SU-DHL-6 (cell line): ENCODE measurements around the gene SDK2.

Experiments used
- H2AFZ ChIP-seq: fragments of 200-600 bp; sonication (generic); 2 replicates; pipeline ENCODE4 v1.6.1; 2014; ENCODE audit warnings: low read depth, mild to moderate bottlenecking, moderate library complexity, mixed read lengths, antibody characterized with exemption, low read length; ENCODE audit not compliant: severe bottlenecking
- H3F3A ChIP-seq: fragments of 200-600 bp; shearing (Covaris generic); 2 replicates; pipeline ENCODE4 v1.6.0; 2016; ENCODE audit warnings: antibody characterized with exemption, mild to moderate bottlenecking; ENCODE audit not compliant: insufficient read depth
- H3K27ac ChIP-seq: fragments of 200-600 bp; sonication (generic); 2 replicates; pipeline ENCODE4 v1.5.1; 2016; ENCODE audit warnings: low read depth, mild to moderate bottlenecking, low read length, moderate library complexity, mixed read lengths
- H3K27me3 ChIP-seq: fragments of 200-600 bp; sonication (generic), shearing (Covaris generic); 2 replicates; pipeline ENCODE4 v1.6.0; 2014; ENCODE audit warnings: mild to moderate bottlenecking, low read length
- H3K36me3 ChIP-seq: fragments of 200-600 bp; sonication (generic); 2 replicates; pipeline ENCODE4 v1.6.1; 2014; ENCODE audit warnings: mild to moderate bottlenecking, low read length, mixed read lengths
- H3K4me2 ChIP-seq: fragments of 300-600, 200-600 bp; shearing (Covaris generic), sonication (generic); 2 replicates; pipeline ENCODE4 v1.6.0; 2014; ENCODE audit warnings: low read length, low read depth, mild to moderate bottlenecking; ENCODE audit not compliant: poor library complexity, severe bottlenecking
- H3K4me3 ChIP-seq: fragments of 200-600 bp; sonication (generic); 2 replicates; pipeline ENCODE4 v1.5.1; 2014; ENCODE audit warnings: antibody characterized with exemption, low read length, mild to moderate bottlenecking, mixed read lengths; ENCODE audit not compliant: insufficient read depth, poor library complexity, severe bottlenecking
- H3K79me2 ChIP-seq: fragments of 200-600 bp; sonication (generic); 2 replicates; pipeline ENCODE4 v1.6.1; 2014; ENCODE audit warnings: mild to moderate bottlenecking, low read length, moderate library complexity; ENCODE audit not compliant: insufficient read depth
- H3K9ac ChIP-seq: fragments of 200-600 bp; sonication (generic); 2 replicates; pipeline ENCODE4 v1.7.0; 2014; ENCODE audit warnings: mild to moderate bottlenecking, low read length
- H3K9me2 ChIP-seq: fragments of 200-600 bp; sonication (generic); replicated peaks from 2 replicates; pipeline ENCODE4 v1.6.1; 2014; ENCODE audit warnings: low read length; ENCODE audit not compliant: insufficient read depth
- H3K9me3 ChIP-seq: fragments of 200-600 bp; sonication (generic); 2 replicates; pipeline ENCODE4 v1.6.1; 2014; ENCODE audit warnings: low read length, mixed read lengths; ENCODE audit not compliant: insufficient read depth
- H4K20me1 ChIP-seq: fragments of 200-600 bp; sonication (generic); 2 replicates; pipeline ENCODE4 v1.6.1; 2014; ENCODE audit warnings: low read depth, mild to moderate bottlenecking, antibody characterized with exemption, low read length, moderate library complexity, mixed read lengths
- EZH2phosphoT487 ChIP-seq: fragments of 200-600 bp; sonication (generic), shearing (Covaris generic); conservative IDR thresholded peaks from 2 replicates; pipeline ENCODE4 v1.6.1; 2018; ENCODE audit warnings: mild to moderate bottlenecking, antibody characterized with exemption, low read length, moderate library complexity, mixed read lengths
- TF ChIP-seq, protein P1 (sequence below): fragments of 200-600 bp; sonication (generic); IDR thresholded peaks from one replicate; pipeline ENCODE4 v1.5.1; 2017; ENCODE audit warnings: antibody characterized with exemption, mild to moderate bottlenecking, low read length, moderate library complexity; ENCODE audit not compliant: insufficient read depth, poor library complexity, severe bottlenecking

Gene SDK2

GRCh38 chr17:73429440-73430164, 214.6 kb downstream of the SDK2 start:
- Histone ChIP-seq H3K9me3 (no peaks in the 10 kb centered on the region), H3K9me2 (no peaks in the 10 kb centered on the region), H3K27ac (no peak overlapping the region), H3K27me3 (no peaks in the 10 kb centered on the region), H3K36me3 (no peaks in the 10 kb centered on the region), H3K9ac (no peak overlapping the region), H3K79me2 (no peaks in the 10 kb centered on the region), H4K20me1 (no peaks in the 10 kb centered on the region), H3K4me2 (no peak overlapping the region), H3F3A (no peaks in the 10 kb centered on the region), H3K4me3 (no peak overlapping the region), H2AFZ (no peak overlapping the region)
- TF ChIP-seq EZH2phosphoT487: no peak
- TF ChIP-seq, protein P1, sequence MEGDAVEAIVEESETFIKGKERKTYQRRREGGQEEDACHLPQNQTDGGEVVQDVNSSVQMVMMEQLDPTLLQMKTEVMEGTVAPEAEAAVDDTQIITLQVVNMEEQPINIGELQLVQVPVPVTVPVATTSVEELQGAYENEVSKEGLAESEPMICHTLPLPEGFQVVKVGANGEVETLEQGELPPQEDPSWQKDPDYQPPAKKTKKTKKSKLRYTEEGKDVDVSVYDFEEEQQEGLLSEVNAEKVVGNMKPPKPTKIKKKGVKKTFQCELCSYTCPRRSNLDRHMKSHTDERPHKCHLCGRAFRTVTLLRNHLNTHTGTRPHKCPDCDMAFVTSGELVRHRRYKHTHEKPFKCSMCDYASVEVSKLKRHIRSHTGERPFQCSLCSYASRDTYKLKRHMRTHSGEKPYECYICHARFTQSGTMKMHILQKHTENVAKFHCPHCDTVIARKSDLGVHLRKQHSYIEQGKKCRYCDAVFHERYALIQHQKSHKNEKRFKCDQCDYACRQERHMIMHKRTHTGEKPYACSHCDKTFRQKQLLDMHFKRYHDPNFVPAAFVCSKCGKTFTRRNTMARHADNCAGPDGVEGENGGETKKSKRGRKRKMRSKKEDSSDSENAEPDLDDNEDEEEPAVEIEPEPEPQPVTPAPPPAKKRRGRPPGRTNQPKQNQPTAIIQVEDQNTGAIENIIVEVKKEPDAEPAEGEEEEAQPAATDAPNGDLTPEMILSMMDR: peak; percentile 88

DNA sequence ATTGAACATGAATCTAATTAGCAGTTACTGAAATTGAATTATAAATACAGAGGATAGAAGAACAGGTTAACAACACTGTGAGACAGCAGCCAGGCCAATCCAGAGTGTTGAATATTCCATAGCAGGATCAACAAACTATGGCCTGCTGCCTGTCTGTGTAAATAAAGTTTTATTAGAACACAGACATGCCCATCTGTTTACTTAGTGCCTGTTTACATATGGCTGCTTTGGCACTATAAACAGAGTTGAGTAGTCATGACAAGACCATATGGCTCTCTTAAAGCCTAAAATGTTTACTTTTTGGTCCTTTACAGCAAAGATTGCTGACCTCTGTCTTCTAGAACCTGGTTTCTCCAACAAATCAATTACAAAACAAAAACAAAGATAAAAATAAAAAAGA, 217.0 kb downstream of the SDK2 start:
- H3K36me3 ChIP-seq: no peaks in the 10 kb centered on the region
- H2AFZ ChIP-seq: no peak overlapping the region
- no peak overlapping the region for H3K9ac ChIP-seq
- H3K9me2 ChIP-seq: no peaks in the 10 kb centered on the region
- TF ChIP-seq EZH2phosphoT487: no peak
- TF ChIP-seq, protein P1: no peak
- no peaks in the 10 kb centered on the region for H3F3A ChIP-seq
- no peaks in the 10 kb centered on the region for H3K9me3 ChIP-seq
- no peaks in the 10 kb centered on the region for H3K79me2 ChIP-seq
- no peak overlapping the region for H3K27ac ChIP-seq
- no peaks in the 10 kb centered on the region for H3K27me3 ChIP-seq
- no peak overlapping the region for H3K4me2 ChIP-seq
- H3K4me3 ChIP-seq: no peak overlapping the region
- H4K20me1 ChIP-seq: no peaks in the 10 kb centered on the region

DNA sequence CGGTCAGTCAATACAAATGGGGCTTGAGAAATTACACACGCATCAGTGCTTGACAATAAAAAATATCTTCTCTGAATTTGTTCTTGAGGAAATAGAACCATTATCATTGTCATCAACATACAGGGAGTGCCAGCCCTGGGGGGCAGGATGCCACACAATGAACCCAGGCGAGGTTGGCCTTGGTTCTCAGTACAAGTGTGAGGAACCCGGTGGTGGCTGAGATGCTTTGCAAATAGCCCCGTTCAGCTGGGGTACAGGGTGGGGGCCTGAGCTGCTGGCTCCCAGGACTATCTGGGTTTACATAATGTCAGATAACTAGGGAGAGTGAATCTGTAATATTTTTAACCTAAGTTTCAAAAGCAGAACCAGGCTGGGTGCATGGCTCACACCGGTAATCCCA, 219.7 kb downstream of the SDK2 start:
- H3F3A ChIP-seq: no peaks in the 10 kb centered on the region
- no peaks in the 10 kb centered on the region for H3K27me3 ChIP-seq
- H3K9me2 ChIP-seq: no peaks in the 10 kb centered on the region
- H3K4me2 ChIP-seq: no peak overlapping the region
- H4K20me1 ChIP-seq: no peaks in the 10 kb centered on the region
- no peak overlapping the region for H2AFZ ChIP-seq
- H3K79me2 ChIP-seq: no peaks in the 10 kb centered on the region
- TF ChIP-seq, protein P1: no peak
- no peak for TF ChIP-seq EZH2phosphoT487
- no peak overlapping the region for H3K27ac ChIP-seq
- H3K9me3 ChIP-seq: no peaks in the 10 kb centered on the region
- no peak overlapping the region for H3K9ac ChIP-seq
- H3K36me3 ChIP-seq: no peaks in the 10 kb centered on the region
- no peak overlapping the region for H3K4me3 ChIP-seq
